NOMO-1 treated with DMSO at 0.1 percent for 48 hours (cell line): Measurements from ENCODE around the gene PRRT1B.
A peak's percentile ranks its signal among the peaks of the same experiment; 100 is the strongest.

Source experiments
- DNase-seq: peaks from one replicate; lab custom pipeline; 2025; ENCODE audit not compliant: unreplicated experiment; lab: John Stamatoyannopoulos, UW

Gene PRRT1B

DNA sequence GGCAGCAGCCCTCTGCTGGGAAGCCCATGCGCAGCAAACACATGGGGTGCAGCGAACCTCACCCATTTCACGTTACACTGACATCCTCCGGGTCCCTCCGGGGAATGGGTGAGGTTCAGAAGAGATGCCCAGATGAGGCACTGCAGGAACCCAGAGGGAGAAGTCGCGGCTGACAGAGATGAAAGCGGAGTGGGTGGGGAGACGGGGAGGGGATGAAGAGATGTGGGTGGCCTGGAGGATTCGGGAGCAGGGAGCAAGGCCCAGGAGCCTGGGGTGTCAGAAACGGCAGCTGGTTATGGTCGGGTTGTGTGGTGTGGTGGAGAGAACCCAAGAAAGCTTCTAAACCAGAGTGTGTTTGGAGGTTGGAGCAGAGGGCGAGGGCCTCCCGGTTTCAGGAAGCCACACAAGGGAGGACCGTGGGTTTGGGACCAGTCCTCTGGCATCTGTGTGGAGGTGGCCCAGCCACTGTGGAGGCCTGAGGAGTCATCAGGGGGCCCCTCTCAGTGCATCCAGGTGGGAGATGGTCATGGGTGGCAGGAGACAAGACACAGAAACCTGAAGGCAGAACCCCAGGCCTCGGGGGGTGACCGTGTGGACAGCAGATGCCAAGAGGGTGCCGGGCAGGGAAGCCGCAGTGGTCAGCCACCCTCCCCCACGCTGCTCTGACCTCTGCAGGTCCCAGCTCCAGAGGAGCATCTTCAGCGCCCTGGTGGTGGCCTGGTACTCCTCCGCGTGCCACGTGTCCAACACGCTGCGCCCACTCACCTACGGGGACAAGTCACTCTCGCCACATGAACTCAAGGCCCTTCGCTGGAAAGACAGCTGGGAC lies 22.9 kb upstream of the PRRT1B start:
- no peak for DNase-seq

GRCh38 chr9:131523086-131523388 lies 22.3 kb upstream of the PRRT1B start:
- DNase-seq, result no peak

GRCh38 chr9:131523451-131524435 lies 21.6 kb upstream of the PRRT1B start:
- DNase-seq, result no peak

DNA sequence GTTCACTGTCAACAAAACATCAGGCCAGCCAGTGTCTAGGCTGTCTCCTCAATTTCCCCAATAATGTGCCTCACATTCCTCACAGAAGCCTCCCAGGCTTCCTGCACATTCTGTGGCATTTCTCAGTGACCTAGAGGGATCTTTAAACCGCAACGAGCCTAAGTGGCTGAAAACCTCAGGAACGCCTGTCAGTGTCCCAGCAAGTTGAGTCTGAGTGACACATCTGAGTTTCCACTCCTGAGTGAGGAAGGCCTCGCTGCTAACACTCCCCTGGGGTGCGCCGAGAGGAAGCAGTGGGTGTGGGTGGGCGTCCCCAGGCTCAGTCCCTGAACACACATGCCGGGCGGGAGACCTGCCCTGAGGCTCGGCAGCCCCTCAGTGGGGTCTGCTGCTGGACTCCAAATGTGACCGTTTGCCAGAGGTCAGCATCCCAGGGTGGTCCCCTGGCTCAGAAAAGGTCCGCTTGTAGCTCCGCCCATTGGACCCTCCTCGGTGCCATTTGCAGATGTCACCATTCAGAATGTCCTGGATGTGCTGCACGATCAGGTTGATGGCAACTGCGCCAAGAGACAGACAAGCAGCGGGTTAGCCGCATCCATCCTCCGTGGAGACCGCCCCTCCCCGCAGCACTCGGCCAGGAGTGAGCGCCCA lies 20.5 kb upstream of the PRRT1B start:
- no peak for DNase-seq

DNA sequence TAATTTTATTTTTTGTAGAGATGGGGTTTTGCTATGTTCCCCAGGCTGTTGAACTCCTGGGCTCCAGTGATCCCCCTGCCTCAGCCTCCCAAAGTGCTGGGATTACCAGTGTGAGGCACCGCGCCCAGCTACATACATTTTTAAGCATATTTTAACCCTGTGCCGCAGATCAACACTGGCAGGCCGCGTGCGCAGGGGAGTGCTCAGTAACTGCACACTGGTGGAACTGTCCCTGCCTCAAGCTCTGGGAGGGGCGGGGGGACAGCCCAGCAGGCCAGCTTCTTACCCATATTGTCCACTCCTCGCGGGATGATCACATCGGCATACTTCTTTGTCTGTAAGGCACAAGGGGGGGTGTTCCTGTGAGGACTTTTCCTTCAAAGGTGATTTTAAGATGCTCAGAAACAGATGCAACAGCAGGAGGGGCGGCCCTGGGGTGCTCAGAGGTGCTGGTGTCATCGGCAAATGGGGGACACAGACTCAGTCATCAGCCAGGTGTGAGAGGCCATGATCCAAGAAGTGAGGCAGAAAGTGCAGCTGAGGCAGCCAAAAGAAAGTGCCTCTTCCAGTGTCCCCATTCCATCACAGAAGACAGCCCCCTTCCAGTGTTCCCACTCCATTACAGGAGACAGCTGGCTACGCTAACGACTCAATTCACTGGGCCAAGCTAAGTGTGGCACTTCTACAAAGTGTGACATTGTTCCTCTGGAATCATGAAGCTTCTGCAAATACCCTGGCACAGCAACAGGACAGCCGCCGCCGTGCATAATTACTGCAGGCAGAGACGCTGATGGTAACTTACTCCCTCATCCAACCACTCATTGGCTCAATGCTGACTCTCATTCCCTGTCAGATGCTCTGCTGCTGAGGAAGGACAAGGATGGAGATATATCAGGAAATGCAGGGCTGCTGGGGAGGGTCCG lies 19.4 kb upstream of the PRRT1B start:
- DNase-seq, result no peak

GRCh38 chr9:131528186-131528585 lies 17.1 kb upstream of the PRRT1B start:
- no peak for DNase-seq

DNA sequence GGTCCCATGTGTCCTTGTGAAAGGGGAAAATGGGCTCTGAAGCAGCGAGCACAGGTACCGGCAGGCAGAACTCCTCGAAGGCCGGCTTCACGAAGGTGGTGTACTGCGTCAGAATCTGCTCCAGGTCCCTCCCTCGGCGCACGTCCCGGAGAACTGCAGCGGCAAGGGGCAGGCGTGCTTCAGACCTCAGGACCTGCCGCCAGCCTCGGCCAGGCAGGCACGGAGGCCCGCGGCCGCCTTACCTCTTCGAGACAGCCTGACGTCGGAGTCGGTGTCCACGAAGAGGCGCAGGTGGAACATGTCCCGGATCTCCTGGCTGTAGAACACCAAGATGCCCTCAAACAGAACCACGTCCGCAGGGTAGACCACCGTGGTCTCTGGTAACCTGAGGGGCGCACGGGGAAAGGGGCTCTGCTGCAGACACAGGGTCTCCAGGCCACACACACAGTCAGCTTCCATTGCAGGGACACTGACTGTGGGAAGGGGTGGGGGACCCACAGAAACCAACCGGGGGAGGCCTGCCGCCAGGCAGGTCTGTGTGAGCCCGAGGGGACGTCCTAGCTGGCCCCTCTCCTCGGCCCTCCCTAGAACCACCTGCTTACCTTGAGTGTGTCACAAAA lies 16.3 kb upstream of the PRRT1B start:
- no peak for DNase-seq

DNA sequence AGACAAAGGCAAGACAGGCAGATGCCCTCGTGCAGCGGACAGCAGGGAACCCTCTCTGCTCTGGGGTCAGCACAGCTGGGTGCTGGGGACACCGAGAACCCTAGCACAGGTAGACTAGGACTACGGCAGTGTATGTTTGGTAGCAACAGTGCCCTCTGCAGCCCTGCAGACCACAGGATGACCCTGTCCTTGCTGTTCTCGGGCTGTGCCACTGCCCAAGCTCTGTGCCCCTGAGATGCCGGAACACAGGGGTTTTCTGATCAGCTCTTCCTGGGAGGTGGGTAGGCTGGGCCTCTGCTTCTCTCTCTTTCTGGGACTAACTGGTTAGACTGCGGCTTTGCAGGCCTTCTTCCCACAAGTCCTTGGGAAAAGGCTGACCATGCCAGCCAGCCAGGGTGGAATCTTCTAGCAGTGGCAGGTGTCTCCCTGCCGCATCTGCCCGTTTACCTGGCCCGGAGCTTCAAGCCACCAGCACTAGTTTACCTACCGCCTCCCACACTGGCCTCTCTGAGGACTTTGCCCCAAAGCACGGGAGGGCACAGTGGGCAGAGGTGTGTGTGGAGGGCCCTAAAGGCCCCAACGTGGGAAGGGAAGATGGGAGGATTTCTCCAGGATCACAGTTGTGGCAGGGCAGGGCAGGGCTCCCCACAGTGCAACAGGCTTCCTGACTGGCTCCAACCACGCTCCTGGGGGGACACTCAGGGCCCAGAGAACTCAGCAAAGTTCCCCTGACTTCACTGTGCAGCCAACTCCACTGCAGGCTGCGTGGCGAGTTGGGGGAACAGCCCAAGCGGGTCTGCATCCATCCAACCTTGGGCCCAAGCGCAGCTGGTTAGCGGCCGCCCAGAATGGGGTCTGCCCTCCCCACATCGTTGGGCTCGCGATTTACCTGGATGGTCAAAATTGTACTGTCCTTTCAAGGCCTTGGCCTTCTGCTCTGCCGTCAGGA lies 15.5 kb upstream of the PRRT1B start:
- no peak for DNase-seq

DNA sequence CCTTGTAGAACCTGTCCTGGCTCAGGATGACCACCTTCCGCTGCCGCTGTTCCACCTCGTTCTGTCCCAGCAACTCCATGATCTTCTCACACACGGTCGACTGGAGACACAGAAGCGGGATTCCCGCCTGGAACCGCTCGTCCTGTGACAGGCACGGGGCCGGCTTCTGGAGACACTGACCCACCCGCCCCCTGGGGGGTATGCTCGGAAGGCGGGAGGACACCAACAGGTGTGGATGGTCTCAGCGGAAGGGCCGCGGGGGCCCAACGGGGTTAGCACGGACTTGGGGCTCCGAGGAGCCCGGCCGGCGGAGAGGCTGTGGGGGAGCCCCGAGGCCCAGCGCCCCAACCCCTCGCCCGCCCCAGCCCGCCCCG lies 14.8 kb upstream of the PRRT1B start:
- DNase-seq, result peak; percentile 8

DNA sequence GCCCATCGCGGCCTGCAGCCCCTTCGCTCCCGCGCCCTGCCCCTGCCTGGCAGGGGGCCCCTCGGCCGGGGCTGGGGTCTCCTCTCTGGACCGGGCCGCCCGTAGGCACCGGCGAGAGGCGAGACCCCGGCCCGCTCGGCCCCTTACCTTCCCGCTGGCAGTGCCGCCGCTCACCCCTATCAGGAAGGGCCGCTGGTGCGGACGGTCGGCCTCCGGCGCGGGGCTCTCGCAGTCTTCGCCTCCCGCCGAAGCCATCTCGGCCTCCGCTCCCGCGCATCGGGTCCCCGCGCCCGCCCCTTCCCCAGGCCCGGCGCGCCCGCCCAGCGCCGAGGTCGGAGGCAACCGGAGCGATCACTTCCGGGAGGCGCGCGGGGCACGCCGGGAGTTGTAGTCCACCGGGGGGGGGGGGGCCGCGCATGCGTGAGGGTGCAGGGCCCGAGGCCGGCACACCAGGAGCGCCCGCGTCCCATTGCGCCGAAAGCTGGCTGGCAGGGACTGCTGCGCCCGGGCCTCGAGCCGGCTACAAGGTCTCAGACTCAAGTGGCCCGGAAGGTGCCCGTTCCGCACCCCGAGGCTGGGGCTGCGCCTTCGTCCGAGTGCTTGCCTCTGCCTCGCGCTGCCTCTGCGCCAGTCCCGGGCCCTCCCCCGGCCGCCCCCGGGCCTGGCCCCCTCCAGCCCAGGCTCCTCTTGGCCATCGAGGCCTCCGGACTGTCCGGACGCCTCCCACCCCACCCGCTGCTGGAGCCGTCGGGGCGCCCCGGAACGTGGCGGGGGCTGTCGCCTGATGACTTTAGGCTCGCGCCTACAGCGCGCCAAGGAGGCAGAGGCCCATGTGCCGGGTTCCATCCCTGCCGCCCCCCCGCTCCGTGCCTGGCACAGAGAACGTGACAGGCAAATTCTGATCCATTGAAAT lies 14.1 kb upstream of the PRRT1B start, which contains the start of gene UCK1:
TSS of gene UCK1 (minus strand) at position 344 of the 913 bp plus-strand sequence. CDS start at position 255, 89 bp downstream.
- DNase-seq, result peak; percentile 59

GRCh38 chr9:131534721-131535237 lies 10.5 kb upstream of the PRRT1B start:
- DNase-seq, result no peak

DNA sequence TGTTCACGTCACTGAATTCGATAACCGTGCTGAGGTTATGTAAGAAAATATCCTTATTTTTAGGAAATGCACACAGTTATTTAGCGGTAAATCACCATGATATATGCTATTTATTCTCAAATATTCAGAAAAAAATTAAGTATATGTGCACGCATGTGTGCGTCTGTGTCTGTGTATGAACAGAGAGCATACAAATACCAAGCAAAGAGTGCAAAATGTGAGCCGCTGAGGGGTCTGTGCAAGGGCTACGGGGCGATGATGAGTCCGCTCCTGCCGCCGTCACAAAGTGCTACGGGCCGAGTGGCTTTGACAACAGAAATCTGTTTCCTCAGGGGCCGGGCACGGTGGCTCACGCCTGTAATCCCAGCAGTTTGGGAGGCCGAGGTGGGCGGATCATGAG lies 7.4 kb upstream of the PRRT1B start:
- DNase-seq, result no peak

DNA sequence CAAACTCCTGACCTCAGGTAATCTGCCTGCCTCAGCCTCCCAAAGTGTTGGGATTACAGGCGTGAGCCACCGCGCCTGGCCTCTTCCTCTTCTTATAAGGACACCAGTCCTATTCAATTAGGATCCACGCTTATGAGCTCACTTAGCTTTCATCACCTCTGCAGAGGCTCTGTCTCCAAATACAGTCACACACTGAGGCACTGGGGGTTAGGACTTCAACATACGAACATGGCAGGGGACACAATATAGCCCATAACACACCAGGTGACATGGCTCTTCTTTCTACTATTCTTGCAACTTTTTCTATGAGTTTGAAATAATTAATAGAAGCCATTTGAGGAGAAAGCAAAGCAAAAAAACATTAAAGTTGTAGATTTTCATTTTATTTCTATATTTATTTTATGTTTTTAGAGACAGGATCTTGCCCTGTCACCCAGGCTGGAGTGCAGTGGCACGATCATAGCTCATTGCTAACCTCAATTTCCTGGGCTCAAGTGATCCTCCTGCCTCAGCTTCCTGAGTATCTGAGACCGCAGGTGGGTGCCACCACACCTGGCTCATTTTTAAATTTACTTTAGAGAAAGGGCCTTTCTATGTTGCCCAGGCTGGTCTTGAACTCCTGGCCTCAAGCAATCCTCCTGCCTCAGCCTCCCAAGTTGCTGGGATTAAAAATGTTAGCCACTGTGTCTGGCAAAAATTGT lies 6.0 kb upstream of the PRRT1B start:
- no peak for DNase-seq

DNA sequence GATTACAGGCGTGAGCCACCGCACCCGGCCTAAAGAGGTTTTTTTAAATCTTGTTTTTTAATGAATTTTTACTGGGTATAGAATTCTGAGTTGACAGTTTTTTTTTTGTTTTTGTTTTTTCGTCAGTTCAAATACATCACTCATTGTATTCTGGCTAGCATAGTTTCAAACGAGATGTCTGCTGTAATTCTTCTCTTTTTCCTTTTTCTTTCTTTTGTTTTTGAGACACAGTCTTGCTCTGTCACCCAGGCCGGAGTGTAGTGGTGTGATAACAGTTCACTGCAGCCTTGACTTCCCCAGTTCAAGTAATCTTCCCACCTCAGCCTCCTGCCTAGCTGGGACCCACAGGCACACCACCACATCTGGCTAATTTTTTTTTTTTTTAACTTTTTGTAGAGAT lies 2.2 kb upstream of the PRRT1B start:
- DNase-seq, result no peak

- no peak for DNase-seq
Measured at GRCh38 chr9:131545786-131546335, 538 bp downstream of the PRRT1B start.

GRCh38 chr9:131546336-131547084 lies 1.2 kb downstream of the PRRT1B start:
- DNase-seq, result no peak
